Measurements from ENCODE around the gene WIPF3.

GRCh38 chr7:29958667-29959358 lies 152.5 kb downstream of the WIPF3 start:
- TF ChIP-seq POLR2A (IDR thresholded peaks at IDR 0.05; ENCODE audit: low read depth, low read length) = no peak
- no peak for TF ChIP-seq POLR2AphosphoS5 (IDR thresholded peaks at IDR 0.05; ENCODE audit: low read depth, low read length)
- no peak for TF ChIP-seq POU2F2 (IDR thresholded peaks at IDR 0.05; ENCODE audit: low read depth, low read length)
- TF ChIP-seq SPI1 (IDR thresholded peaks at IDR 0.05; ENCODE audit: low read depth, low read length) = no peak
- TF ChIP-seq TAF1 (IDR thresholded peaks at IDR 0.05; ENCODE audit: low read depth, low read length) = no peak
- TF ChIP-seq PAX5 (IDR thresholded peaks at IDR 0.05; ENCODE audit: insufficient read depth, low read length, severe bottlenecking) = no peak

Measured in GM12891 (cell line).